ENCODE results near the gene SREBF2.

SREBF2 gene

GRCh38 chr22:41832553-41833368, at the start of gene SREBF2:
Gene SREBF2, plus strand, starts transcription at chr22:41833105. Its CDS starts 166 bp downstream, at chr22:41833271.
- peak; percentile 97 for FAIRE-seq

- no peak for FAIRE-seq
Observed at GRCh38 chr22:41787331-41787730, 45.6 kb upstream of the SREBF2 start.

GRCh38 chr22:41793871-41794270, 39.0 kb upstream of the SREBF2 start:
- FAIRE-seq, result no peak

- no peak for FAIRE-seq
Observed at GRCh38 chr22:41798736-41799135, 34.2 kb upstream of the SREBF2 start.

- no peak for FAIRE-seq
Observed at GRCh38 chr22:41799486-41800347, 33.2 kb upstream of the SREBF2 start.

- FAIRE-seq, result peak; percentile 23
Observed at GRCh38 chr22:41800348-41801146, 32.4 kb upstream of the SREBF2 start, which contains the start of gene CCDC134. Gene CCDC134, plus strand, starts transcription at chr22:41800679. Its CDS starts 8,212 bp downstream, at chr22:41808891.

- FAIRE-seq, result no peak
Observed at GRCh38 chr22:41801147-41801819, 31.6 kb upstream of the SREBF2 start.

GRCh38 chr22:41801886-41802285, 31.0 kb upstream of the SREBF2 start:
- FAIRE-seq, result no peak

GRCh38 chr22:41805639-41806038, 27.3 kb upstream of the SREBF2 start:
- FAIRE-seq, result no peak

- FAIRE-seq, result no peak
Observed at GRCh38 chr22:41808400-41808799, 24.5 kb upstream of the SREBF2 start.

- no peak for FAIRE-seq
Observed at GRCh38 chr22:41810022-41810421, 22.9 kb upstream of the SREBF2 start.

- no peak for FAIRE-seq
Observed at GRCh38 chr22:41812805-41813545, 19.9 kb upstream of the SREBF2 start.

GRCh38 chr22:41813726-41814410, 19.0 kb upstream of the SREBF2 start:
- FAIRE-seq, result no peak

- FAIRE-seq, result no peak
Observed at GRCh38 chr22:41815716-41816115, 17.2 kb upstream of the SREBF2 start.

- FAIRE-seq, result no peak
Observed at GRCh38 chr22:41816241-41816640, 16.7 kb upstream of the SREBF2 start.

- no peak for FAIRE-seq
Observed at GRCh38 chr22:41816871-41817270, 16.0 kb upstream of the SREBF2 start.

- FAIRE-seq, result no peak
Observed at GRCh38 chr22:41818011-41818410, 14.9 kb upstream of the SREBF2 start.

GRCh38 chr22:41818596-41818995, 14.3 kb upstream of the SREBF2 start:
- FAIRE-seq, result no peak

GRCh38 chr22:41819257-41819656, 13.6 kb upstream of the SREBF2 start:
- FAIRE-seq, result no peak

- FAIRE-seq, result no peak
Observed at GRCh38 chr22:41820447-41820846, 12.5 kb upstream of the SREBF2 start.
